GM18909 (cell line): ENCODE results near the gene PLCB2.
A peak's percentile ranks its signal among the peaks of the same experiment; 100 is the strongest.

Source experiments
- ATAC-seq: cut with Tn5 transposase; IDR thresholded peaks from one replicate; pipeline ENCODE4 v1.9.1; 2021; ENCODE audit warnings: mild to moderate bottlenecking; ENCODE audit not compliant: unreplicated experiment, poor library complexity

PLCB2 gene

GRCh38 chr15:40287968-40288367 is 19.8 kb downstream of the PLCB2 start:
- no peak for ATAC-seq

GRCh38 chr15:40287505-40287904 is 20.2 kb downstream of the PLCB2 start:
- no peak for ATAC-seq

- no peak for ATAC-seq
Measured at GRCh38 chr15:40286794-40287193, 20.9 kb downstream of the PLCB2 start.

GRCh38 chr15:40286061-40286532 is 21.6 kb downstream of the PLCB2 start:
- no peak for ATAC-seq

GRCh38 chr15:40285554-40286011 is 22.2 kb downstream of the PLCB2 start:
- no peak for ATAC-seq

GRCh38 chr15:40285151-40285550 is 22.6 kb downstream of the PLCB2 start:
- no peak for ATAC-seq

- ATAC-seq, result no peak
Measured at GRCh38 chr15:40283615-40284300, 24.0 kb downstream of the PLCB2 start.

- peak; percentile 25 for ATAC-seq
Measured at GRCh38 chr15:40282869-40283614, 24.7 kb downstream of the PLCB2 start, which contains the start of gene ANKRD63. Gene ANKRD63 (minus strand): TSS chr15:40283064. CDS start chr15:40282586, 478 bp downstream.

GRCh38 chr15:40282147-40282868 is 25.4 kb downstream of the PLCB2 start:
- peak; percentile 48 for ATAC-seq

- no peak for ATAC-seq
Measured at GRCh38 chr15:40281801-40282146, 26.0 kb downstream of the PLCB2 start.

GRCh38 chr15:40281057-40281800 is 26.5 kb downstream of the PLCB2 start:
- no peak for ATAC-seq

GRCh38 chr15:40280260-40281056 is 27.3 kb downstream of the PLCB2 start:
- ATAC-seq, result no peak

- peak; percentile 37 for ATAC-seq
Measured at GRCh38 chr15:40279437-40280141, 28.1 kb downstream of the PLCB2 start.

GRCh38 chr15:40278026-40278425 is 29.7 kb downstream of the PLCB2 start:
- ATAC-seq, result no peak

GRCh38 chr15:40277471-40277870 is 30.3 kb downstream of the PLCB2 start:
- no peak for ATAC-seq

GRCh38 chr15:40276927-40277326 is 30.8 kb downstream of the PLCB2 start:
- ATAC-seq, result no peak

- no peak for ATAC-seq
Measured at GRCh38 chr15:40275954-40276353, 31.8 kb downstream of the PLCB2 start.

GRCh38 chr15:40275523-40275922 is 32.2 kb downstream of the PLCB2 start:
- ATAC-seq, result no peak
